ENCODE data around the gene GYPC. TPM values are rescaled to one million over a fixed set of nuclear protein-coding genes. Genes with fewer than 3 reads are reported as not detected.

GYPC gene
- total RNA-seq, 2 donors from 2014 or later, result 17.3 to 32.9 TPM

- Histone ChIP-seq H3K36me3 (no peaks in the 10 kb centered on the region), H3K4me1 (replicated peaks) (no peaks in the 10 kb centered on the region), H3K9me3 (no peaks in the 10 kb centered on the region), H3K27me3 (replicated peaks; ENCODE audit: insufficient read depth) (no peaks in the 10 kb centered on the region), H3K4me3 (no peak overlapping the region), H3K27ac (no peak overlapping the region)
- 89% methylated on average over 11 of the region's 11 CpGs for WGBS
- no peak for TF ChIP-seq POLR2AphosphoS5 (IDR thresholded peaks at IDR 0.05)
- TF ChIP-seq, protein P1, sequence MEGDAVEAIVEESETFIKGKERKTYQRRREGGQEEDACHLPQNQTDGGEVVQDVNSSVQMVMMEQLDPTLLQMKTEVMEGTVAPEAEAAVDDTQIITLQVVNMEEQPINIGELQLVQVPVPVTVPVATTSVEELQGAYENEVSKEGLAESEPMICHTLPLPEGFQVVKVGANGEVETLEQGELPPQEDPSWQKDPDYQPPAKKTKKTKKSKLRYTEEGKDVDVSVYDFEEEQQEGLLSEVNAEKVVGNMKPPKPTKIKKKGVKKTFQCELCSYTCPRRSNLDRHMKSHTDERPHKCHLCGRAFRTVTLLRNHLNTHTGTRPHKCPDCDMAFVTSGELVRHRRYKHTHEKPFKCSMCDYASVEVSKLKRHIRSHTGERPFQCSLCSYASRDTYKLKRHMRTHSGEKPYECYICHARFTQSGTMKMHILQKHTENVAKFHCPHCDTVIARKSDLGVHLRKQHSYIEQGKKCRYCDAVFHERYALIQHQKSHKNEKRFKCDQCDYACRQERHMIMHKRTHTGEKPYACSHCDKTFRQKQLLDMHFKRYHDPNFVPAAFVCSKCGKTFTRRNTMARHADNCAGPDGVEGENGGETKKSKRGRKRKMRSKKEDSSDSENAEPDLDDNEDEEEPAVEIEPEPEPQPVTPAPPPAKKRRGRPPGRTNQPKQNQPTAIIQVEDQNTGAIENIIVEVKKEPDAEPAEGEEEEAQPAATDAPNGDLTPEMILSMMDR (IDR thresholded peaks at IDR 0.05), result no peak
- TF ChIP-seq POLR2A (IDR thresholded peaks at IDR 0.05), result no peak
- DNase-seq (ENCODE audit: low spot score), result no peak
- intact Hi-C loops (cut with DNase I), result no loop called here
Observed at GRCh38 chr2:126674075-126674744, 18.3 kb downstream of the GYPC start.

GRCh38 chr2:126675637-126676036 lies 19.7 kb downstream of the GYPC start:
- no peak overlapping the region for H3K27ac ChIP-seq
- no peaks in the 10 kb centered on the region for H3K27me3 ChIP-seq (replicated peaks; ENCODE audit: insufficient read depth)
- TF ChIP-seq POLR2A (IDR thresholded peaks at IDR 0.05) (no peak), POLR2AphosphoS5 (IDR thresholded peaks at IDR 0.05) (no peak)
- TF ChIP-seq, protein P1 (IDR thresholded peaks at IDR 0.05), result no peak
- no peaks in the 10 kb centered on the region for H3K9me3 ChIP-seq
- H3K4me3 ChIP-seq, result no peak overlapping the region
- no peaks in the 10 kb centered on the region for H3K4me1 ChIP-seq (replicated peaks)
- no peak for DNase-seq (ENCODE audit: low spot score)
- intact Hi-C loops (cut with DNase I), result no loop called here
- WGBS, result 92% methylated on average over 5 of the region's 5 CpGs
- H3K36me3 ChIP-seq, result no peaks in the 10 kb centered on the region

DNA sequence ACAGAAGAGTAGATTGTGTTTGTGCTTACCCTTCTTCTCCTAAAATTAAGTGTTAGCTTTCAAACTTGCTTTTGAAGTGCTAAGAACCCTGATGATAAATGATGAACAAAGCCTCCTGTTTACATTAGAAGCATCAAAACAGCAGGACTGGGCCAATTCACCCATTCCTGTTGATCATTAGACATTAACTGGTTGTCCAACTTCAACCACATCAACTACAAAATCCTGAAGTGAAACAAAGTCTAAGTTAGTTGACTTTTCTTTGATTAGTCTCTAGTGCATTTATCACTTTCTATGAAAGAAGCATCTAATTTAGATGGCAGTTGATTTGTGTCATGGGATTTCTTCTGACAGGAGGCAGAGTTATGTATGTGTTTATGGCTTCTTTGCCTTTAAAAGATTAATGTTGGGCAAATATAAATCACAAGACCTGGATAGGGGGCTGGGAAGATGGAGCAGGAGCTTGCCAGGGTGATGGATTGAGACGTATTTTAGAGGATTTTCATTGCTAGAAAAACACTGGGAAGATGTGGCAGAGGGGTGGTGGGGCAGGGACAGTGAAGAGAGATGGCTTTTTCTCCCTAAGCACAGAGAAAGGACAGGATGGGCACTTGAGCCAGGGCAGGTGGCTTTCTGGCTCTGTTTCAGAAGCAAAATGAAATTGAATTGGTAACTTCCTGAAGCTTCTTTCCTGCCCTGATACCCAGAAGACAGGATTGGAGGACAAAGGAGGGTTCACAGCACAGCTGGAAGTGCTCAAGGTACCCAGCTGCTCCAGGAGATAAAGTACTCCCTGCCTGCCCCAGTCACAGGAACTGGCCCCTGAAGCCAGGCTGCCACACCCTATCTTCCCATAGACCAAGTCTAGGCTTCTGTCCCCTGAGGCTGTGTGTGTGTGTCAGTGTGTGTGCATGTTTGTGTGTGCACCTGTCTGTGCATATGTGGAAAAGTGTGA lies 20.5 kb downstream of the GYPC start:
- H3K27ac ChIP-seq, result no peak overlapping the region
- no peaks in the 10 kb centered on the region for H3K4me1 ChIP-seq (replicated peaks)
- DNase-seq (ENCODE audit: low spot score), result no peak
- 79% methylated on average over 1 of the region's 1 CpG for WGBS
- intact Hi-C loops (cut with DNase I), result no loop called here
- TF ChIP-seq, protein P1 (IDR thresholded peaks at IDR 0.05), result no peak
- no peak for TF ChIP-seq POLR2A (IDR thresholded peaks at IDR 0.05)
- no peak for TF ChIP-seq POLR2AphosphoS5 (IDR thresholded peaks at IDR 0.05)
- no peak overlapping the region for H3K4me3 ChIP-seq
- no peaks in the 10 kb centered on the region for H3K9me3 ChIP-seq
- H3K27me3 ChIP-seq (replicated peaks; ENCODE audit: insufficient read depth), result no peaks in the 10 kb centered on the region
- no peaks in the 10 kb centered on the region for H3K36me3 ChIP-seq

DNA sequence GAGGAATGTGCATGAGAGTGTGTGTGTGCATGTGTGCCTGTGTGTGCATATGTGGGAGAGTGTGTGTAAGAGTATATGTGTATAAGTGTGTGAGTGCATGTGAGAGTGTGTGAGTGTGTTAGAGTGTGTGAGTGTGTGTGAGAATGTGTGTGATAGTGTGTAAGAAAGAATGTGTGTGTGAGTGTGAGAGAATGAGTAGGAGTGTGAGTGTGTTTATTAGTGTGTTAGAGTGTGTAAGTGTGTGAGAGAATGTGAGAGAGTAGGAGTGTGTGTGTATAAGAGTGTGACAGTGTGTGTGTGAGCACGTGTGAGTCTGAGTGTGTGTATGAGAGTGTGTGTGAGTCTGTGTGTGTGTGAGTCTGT lies 21.2 kb downstream of the GYPC start:
- Histone ChIP-seq H3K27me3 (replicated peaks; ENCODE audit: insufficient read depth) (no peaks in the 10 kb centered on the region), H3K9me3 (no peaks in the 10 kb centered on the region), H3K4me3 (no peak overlapping the region), H3K4me1 (replicated peaks) (no peaks in the 10 kb centered on the region), H3K36me3 (no peaks in the 10 kb centered on the region), H3K27ac (no peak overlapping the region)
- DNase-seq (ENCODE audit: low spot score), result no peak
- TF ChIP-seq POLR2AphosphoS5 (IDR thresholded peaks at IDR 0.05), result no peak
- no peak for TF ChIP-seq POLR2A (IDR thresholded peaks at IDR 0.05)
- intact Hi-C loops (cut with DNase I), result no loop called here
- 95% methylated on average over 1 of the region's 1 CpG for WGBS

- Histone ChIP-seq H3K27me3 (replicated peaks; ENCODE audit: insufficient read depth) (no peaks in the 10 kb centered on the region), H3K4me3 (no peak overlapping the region), H3K9me3 (no peaks in the 10 kb centered on the region), H3K27ac (no peak overlapping the region), H3K4me1 (replicated peaks) (no peaks in the 10 kb centered on the region), H3K36me3 (no peaks in the 10 kb centered on the region)
- intact Hi-C loops (cut with DNase I), result no loop called here
- 52% methylated on average over 13 of the region's 13 CpGs for WGBS
- no peak for DNase-seq (ENCODE audit: low spot score)
- TF ChIP-seq POLR2AphosphoS5 (IDR thresholded peaks at IDR 0.05) (no peak), POLR2A (IDR thresholded peaks at IDR 0.05) (no peak)
- TF ChIP-seq, protein P1 (IDR thresholded peaks at IDR 0.05), result no peak
Observed at GRCh38 chr2:126678269-126679065, 22.5 kb downstream of the GYPC start.

All from prostate gland (tissue), 2 donors.